ENCODE results near the gene SH3PXD2A.

SH3PXD2A gene

DNA sequence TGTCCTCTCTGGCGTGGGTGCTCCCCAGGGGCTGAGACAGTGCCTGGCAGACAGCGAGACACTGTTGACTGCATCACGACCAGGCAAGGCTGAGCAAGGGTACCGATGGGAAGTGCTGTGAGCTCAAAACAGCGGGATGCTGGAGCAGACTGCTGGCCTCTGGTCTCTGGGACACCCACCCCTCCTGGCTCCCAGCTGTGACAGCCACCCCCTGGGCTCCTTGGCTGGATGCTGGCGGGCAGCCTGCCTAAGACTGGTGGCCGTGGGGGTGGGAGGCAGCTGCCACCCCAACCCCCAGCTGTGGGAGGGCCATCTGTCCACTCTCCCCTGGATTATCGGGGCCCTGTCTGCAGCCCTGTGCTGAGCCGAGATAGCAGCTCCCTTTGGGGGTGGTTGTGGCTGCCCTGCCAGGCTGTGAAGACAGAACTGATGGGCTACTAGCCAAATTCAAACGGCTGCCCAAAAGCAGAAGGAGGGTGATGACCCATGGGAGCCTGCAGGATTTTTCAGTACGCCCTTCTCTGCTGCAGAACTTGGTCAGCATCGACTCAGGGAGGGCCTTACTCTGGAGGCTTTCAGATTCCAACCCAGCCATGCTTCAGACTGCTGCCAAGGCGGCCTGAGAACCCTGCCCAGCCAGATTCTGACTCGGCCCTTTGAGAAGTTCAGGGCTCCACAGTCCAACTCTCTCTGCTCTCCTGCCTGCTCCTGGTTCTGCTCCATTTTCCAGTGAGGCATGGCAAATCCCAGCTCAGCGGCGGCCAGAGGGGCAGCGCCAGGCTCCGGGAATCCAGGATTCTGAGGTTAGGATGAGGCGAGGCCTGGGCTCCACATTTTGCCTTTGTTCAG, 236.6 kb downstream of the SH3PXD2A start:
- TF ChIP-seq, protein P1, sequence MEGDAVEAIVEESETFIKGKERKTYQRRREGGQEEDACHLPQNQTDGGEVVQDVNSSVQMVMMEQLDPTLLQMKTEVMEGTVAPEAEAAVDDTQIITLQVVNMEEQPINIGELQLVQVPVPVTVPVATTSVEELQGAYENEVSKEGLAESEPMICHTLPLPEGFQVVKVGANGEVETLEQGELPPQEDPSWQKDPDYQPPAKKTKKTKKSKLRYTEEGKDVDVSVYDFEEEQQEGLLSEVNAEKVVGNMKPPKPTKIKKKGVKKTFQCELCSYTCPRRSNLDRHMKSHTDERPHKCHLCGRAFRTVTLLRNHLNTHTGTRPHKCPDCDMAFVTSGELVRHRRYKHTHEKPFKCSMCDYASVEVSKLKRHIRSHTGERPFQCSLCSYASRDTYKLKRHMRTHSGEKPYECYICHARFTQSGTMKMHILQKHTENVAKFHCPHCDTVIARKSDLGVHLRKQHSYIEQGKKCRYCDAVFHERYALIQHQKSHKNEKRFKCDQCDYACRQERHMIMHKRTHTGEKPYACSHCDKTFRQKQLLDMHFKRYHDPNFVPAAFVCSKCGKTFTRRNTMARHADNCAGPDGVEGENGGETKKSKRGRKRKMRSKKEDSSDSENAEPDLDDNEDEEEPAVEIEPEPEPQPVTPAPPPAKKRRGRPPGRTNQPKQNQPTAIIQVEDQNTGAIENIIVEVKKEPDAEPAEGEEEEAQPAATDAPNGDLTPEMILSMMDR (IDR thresholded peaks at IDR 0.05): no peak

DNA sequence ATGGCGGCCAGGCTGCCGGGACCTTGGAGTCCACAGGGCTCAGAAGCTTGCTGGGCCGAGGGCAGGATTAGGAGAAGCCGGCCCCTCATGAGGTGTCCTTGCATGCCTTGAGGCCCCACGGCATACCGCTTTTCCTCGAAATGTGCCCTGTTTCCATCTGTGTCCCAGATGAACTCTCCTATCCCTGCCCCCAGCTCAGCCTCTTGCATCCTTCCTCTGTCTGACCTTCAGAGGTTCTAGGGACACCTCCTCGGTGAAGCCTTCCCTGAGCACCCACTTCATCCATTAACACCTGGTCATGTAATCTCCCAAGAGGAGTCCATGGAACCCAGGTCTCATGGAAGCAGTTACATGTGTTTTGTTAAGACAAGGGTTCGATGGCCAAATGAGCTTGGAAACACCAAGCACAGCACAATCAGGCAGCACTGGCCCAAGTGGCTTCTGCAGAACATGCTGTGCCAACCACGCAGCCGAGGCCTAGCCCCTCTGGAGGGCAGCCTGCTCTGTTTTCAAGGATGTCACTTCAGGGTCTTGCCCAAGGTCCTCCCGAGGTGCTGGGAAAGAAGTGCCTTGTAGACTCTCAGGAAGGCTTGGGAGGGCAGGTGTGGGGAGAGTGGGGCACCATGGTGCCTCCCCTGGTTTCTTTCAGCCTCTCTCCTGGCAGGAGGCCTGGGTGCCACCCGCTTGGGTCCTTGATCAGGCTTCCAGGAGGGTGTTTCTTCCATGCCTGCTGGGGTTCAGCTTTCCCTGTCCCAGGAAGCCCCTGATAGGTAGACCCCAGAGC, 237.6 kb downstream of the SH3PXD2A start:
- TF ChIP-seq, protein P1 (IDR thresholded peaks at IDR 0.05): no peak

DNA sequence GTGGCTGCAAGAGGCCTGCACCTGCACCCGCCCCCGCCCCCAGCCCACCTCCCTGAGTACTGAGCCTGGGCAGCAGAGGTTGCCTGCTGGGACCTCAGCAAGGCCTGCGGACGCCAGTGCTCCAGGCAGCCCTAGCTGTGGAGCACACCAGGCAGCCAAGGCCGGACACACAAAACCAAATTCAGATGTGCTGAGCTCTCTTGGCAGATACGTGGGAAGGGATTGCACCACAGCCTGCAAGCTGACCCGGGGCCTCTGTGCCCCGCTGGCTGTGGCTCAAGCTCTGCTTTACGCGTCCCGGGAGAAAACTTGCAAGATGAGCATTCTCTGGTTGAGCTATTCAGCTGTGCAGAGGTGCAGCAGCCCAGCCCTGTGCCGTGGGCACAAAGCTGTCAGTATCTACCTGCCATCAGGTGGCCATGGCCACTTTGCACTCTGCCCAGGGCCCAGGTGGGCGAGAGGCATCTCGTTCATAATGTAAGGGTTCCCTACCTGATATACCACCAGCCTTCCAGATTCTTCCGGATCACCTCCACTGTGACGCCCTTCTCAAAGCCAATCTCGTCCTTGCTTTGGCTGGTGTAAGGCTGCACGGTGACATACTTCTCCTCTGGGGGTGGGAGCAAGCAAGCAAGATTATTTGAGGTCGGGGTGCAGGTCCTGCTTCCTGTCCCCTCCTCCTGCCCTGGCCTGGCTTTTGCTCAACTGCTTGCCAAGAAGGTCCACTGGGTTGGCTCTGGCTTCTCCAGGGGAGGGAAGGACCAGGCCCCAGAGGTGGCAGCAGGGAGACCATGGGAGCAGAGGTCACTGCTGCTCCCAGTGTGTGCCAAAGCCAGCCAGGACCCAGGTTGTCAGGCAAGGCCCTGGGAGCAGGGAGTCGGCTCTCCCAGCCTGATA, 238.4 kb downstream of the SH3PXD2A start:
- TF ChIP-seq, protein P1 (IDR thresholded peaks at IDR 0.05): no peak

DNA sequence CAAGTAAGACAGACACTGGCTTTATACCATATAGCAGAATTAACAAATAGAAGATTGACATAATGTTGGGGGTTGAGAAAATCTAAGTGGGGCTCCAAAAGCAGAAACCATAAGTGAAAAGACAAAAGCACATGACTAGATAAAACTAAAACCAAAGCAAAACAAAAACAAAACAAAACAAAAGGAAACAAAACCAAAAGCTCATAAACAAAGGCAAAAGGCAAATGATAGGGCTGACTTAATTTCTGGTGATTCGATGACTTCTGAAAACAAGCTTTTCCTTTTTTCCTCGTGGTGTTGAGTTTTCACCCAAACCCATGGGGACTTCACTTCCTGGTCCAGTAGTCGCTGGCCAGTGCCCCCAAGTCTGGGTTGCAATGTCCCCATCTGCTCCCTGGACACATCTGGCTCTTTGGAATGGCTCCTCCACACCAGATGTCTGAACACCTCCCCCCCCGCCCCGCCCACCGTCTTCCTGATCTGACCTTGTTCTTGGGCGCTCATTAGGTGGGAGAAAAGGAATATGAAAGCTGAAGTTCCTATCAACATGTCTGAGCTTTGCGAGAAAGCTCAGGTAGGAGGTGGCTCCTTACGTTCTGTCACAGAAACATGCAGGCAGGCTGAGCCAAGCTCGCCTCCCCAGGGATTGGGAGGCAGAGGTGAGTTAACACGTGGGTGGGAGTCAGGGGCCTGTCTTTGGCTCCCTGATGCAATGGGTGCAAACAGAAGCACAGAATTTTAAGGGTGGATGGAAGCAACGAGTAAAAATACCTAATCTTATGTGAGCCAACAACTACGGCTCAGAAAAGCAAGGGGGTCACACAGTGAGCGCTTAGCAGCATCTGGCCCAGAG, 240.8 kb downstream of the SH3PXD2A start:
- TF ChIP-seq, protein P1 (IDR thresholded peaks at IDR 0.05): no peak

DNA sequence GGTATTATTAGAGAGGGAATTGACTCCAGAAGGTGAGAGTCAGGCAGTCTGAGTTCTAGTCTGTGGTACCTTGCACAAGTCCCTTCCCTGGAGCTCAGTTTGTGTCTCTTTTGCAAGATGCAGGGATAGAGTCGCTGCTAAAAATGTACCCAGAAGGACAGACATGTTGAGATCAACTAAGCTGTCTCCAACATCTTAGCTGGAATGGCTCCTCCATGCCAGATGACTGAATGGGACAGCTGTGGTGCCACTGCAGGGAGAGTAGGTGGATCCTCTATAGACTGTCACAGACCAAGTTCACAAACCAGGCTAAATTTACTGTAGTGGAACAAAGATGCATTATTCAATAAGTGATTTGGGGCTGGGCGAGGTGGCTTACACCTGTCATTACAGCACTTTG, 241.8 kb downstream of the SH3PXD2A start:
- TF ChIP-seq, protein P1 (IDR thresholded peaks at IDR 0.05): no peak

DNA sequence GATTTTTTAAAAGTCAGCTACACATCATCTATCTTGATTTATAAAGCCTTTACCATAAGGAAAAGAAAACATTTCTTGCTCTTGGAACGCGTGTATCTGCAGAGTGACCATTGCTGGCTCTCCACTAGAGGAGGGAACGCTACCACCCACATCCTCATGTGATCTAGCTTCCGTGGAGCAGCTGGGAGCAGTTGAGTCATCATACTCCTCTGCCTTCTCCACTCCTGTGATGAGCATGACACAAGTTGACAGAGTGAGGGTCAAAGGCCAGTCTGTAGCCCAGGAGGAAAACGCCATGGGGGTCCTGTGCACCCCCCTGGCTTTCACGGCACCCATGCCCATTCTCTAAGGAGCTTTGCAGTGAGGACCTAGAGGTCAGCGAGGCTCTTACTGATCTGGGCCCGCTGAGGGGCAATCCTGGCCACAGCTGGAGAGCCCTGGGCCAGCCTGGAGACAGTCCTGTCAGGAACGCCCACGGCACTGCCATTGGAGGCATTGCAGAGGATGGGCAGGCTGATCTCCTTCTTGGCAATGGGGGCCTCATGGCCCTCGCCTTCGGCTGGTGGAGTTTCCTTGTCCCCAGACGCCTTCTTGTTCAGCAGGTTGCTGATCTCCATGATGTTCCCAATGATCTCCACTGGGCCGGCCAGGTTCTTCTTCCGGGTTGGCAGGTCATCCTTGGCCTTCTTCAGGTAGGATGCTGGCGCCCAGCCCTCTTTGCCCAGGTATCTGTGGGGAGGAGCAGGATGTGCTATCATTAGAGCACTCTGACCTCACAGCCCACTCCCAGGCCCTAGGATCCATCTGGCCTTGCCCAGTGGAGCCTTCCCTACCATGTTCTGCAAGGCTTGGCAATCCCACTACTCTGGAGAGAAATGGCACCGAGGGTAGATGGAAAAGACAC, 242.7 kb downstream of the SH3PXD2A start:
- TF ChIP-seq, protein P1 (IDR thresholded peaks at IDR 0.05): no peak
